ENCODE measurements around the gene WNT3.
"Not testable (repeated sequence)": the region's sequence is repeated elsewhere in the genome, so short reads cannot be mapped to it uniquely, and the experiment has no call there.

Gene WNT3, protein sequence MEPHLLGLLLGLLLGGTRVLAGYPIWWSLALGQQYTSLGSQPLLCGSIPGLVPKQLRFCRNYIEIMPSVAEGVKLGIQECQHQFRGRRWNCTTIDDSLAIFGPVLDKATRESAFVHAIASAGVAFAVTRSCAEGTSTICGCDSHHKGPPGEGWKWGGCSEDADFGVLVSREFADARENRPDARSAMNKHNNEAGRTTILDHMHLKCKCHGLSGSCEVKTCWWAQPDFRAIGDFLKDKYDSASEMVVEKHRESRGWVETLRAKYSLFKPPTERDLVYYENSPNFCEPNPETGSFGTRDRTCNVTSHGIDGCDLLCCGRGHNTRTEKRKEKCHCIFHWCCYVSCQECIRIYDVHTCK

DNA sequence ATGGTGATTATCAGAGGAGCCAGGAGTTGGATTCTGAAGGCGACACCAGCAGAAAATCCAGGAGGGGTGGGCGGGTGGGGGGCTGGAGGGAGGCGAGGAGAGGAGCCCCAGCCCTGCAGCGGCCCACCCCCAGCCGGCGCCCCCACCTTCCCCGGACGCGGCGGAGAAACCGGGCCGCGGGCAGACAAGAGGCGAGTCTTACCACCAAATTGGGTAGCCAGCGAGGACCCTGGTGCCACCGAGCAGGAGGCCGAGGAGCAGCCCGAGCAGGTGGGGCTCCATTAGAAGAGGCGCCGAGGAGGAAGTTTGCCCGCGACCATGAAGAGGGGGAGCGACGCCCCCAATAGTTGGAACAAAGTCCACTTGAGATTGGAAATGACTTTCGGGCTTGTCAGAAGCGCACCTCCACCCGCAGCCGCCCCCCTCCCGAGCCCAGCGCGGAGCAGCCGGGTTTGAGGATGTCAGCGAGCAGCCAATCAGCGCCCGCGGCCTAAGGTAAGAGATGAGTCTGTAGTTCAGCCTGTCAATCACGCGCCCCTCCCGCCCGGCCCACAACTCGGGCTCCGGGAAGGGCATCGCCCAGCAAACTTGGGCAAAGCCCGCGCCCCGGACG, at the start of gene WNT3:
WNT3 (minus strand) TSS at position 377 of the 613 bp plus-strand sequence; CDS start at position 282, 95 bp downstream.
- peak; percentile 58 for DNase-seq

DNA sequence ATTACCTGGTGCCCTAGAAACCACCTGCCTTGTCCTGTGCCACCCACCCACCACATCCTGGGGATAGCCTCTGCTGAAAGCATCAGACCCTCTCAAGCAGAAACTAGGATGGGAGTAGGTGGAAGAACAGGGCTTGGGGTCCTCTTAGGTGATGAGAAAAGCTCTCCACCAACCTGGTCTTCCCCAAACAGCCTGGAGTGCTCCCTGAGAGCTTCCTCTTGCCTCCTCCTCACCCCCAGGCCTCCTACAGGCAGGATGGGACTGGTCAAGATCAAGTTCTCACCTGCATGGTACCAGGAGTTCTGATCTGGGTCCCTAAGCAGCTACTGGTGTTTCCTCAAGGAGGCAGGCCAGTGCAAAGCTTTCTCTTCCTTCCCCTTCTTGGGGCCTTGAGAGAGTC, 48.3 kb upstream of the WNT3 start:
- DNase-seq, result no peak

DNA sequence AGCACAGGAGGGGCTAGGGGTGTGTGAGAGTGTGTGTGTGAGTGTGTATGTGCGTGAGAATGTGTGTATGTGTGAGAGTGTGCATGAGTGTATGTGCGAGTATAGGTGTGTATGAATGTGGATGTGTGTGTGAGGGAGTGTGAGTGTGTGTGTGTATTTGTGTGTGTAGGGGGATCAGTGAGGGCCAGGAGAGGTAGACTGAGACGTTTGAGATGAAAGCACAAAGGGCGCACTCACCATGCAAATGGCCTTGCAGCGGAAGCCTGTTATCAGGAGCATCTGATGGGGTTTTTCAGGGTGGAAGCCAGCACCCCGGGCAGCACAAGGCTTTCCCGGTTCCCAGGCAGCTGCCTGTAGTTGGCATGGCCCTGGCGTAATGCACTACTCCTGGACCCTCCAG, 47.8 kb upstream of the WNT3 start:
- no peak for DNase-seq

DNA sequence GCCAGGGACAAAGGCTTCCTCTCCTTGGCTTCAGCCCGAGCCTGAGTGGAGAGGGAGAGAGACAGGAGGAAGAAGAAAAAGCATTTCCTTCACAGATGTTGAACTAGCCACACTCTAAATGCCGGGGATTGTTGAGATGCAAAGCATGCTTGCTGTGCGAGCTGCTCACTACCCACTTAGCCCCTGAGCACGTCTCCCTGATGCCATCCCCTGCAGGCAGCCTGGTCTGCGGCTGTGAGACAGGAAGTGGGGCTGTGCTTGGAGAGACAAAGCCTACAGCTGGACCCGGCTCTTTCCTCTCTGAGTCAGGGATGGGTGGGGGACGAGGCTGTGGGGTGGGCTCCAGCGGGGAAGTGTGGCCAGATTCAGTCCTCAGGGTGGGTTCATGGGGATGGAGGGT, 46.6 kb upstream of the WNT3 start:
- no peak for DNase-seq

DNA sequence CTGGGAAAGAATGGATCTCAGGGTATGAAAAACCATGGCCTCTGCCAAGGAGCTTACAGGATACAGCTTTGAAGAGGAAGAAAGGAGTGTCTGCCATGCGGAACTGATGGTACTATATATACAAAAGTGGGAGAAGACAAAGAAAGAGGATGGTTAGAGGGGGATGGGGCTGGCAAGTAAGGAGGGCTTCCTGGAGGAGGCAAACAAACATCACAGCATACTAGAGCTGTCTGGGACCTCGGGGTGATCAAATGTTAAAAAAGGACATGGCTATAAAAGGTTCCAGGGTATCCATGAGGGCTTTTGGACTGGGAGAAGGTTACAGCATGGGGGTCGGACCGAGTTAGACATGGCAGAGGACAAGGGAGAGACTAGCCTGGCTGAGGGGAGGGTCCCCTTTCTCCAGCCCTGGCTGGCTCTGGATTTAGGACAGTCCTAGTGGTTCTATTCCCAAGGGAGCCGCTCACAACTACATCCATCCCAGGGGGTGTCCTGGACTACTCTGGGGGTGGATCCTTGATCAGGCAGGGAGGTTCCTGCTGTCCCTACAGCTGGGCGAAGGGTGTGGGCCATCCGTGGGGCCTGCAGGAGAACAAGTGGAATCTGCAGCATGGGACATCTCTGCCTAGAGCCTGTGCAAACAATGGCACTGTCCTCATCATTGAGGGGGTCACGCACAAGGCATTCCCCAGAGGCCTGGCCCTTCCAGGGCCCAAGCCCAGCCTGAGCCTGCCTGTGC, 45.1 kb upstream of the WNT3 start:
- DNase-seq, result no peak

DNA sequence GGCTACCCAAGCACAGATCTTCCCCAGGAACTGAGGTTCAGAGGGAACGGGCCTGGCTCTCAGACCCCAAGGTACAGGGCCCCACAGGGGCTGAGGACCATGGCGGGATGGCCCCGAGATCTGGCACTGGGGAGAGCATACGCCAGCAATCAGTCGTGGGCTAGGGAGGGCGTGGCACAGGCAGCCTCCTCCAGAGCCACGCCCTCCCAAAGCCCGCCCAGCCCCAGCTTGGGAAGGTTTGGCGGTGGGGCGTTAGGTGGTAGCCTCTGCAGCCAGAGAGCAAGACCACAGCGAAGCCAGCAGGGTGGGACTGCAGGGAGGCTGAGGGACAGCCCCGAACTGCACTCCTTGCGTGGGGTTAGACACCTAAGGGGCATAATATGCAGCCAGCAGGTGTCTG, 44.5 kb upstream of the WNT3 start:
- DNase-seq, result no peak

DNA sequence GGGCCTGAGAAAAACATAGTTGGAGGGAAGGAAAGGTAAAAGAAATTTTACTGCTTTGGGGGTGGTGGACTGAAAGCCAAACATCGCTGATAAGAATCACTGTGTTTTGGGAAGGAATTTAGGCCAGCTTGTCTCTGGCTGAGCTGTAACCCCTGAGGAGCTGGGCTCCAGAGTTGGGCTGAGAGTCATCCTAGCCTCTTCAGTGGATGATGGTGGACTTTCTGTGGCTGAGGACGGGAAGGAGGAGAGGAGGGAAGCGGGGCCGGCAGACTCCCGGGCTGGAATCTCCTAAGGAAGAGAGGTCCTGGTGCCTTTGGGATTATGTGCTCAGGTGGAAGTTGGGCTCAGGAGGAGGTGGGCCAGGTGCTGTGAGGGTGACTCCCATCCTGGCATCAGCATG, 41.5 kb upstream of the WNT3 start:
- DNase-seq, result no peak

DNA sequence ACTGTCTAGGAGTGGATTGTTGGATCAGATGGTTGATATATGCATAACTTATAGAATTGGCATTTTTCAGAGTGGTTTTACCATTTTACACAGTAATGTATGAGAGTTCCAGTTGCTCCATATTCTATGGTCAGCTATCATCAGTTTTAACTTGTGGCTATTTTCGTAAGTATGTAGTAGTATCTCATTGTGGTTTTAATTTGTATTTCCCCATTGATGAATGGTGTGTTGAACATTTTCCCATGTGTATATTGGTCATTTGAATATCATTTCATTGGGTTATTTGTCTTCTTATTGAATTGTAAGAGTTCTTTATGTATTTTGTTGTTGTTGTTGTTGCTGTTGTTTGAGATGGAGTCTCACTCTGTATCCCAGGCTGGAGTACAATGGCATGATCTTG, 39.1 kb upstream of the WNT3 start:
- no peak for DNase-seq

DNA sequence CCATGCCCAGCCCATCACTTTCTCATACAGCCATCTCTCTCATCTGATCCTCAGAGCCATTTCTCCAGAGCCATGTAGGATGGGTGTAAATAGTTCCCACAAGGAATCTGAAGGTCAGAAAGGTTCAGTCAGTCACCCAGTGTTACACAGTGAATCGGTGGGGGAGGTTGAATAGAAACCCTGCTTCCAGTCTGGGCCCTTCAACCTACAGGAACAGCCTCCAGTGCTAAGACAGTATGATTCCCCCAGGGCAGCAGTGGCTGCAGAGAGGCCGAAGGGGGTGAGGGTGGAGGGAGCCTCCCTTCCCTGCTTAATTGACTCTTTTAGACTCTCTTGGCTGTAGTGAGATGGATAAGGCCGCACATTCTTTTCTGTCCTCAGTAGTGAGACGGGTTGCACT, 36.5 kb upstream of the WNT3 start:
- no peak for DNase-seq

DNA sequence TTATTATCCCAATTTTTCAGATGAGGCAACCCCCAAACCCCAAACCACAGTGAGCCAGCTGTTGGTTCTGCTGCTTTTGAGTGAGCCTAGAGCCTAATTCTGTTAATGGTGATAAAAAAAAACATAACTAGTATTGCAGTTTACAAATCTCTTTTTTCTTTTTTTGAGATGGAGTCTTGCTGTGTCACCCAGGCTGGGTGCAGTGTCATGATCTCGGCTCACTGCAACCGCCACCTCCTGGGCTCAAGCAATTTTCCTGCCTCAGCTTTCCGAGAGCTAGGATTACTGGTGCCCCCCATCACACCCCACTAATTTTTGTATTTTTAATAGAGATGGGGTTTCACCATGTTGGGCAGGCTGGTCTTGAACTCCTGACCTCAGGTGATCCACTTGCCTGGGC, 36.0 kb upstream of the WNT3 start:
- no peak for DNase-seq

DNA sequence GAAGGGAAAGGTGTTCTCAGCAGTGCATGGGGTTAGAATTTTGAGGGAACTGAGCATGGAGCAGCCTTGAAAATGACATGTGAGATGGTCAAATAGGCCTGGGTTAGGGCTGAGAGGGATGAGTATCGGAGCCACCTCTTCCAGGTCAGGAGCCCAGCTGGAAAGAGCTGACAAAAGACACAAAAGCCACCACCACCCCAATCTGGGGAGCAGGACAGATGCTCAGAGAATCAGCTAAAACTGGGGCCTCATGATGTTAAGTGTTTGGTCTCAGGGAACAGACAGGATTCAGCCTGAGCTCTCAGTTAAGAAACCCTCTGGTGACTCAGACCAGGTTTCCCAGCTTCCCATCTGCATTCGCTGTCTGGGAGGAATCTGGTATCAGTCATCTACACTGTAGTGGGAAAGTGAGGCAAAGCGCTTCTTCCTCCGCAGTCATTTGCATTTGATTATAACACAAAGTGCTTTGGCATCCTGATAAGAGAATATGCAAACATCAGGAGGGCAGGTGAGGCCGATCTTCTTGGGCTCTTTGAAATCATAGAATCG, 35.5 kb upstream of the WNT3 start:
- DNase-seq, result no peak

DNA sequence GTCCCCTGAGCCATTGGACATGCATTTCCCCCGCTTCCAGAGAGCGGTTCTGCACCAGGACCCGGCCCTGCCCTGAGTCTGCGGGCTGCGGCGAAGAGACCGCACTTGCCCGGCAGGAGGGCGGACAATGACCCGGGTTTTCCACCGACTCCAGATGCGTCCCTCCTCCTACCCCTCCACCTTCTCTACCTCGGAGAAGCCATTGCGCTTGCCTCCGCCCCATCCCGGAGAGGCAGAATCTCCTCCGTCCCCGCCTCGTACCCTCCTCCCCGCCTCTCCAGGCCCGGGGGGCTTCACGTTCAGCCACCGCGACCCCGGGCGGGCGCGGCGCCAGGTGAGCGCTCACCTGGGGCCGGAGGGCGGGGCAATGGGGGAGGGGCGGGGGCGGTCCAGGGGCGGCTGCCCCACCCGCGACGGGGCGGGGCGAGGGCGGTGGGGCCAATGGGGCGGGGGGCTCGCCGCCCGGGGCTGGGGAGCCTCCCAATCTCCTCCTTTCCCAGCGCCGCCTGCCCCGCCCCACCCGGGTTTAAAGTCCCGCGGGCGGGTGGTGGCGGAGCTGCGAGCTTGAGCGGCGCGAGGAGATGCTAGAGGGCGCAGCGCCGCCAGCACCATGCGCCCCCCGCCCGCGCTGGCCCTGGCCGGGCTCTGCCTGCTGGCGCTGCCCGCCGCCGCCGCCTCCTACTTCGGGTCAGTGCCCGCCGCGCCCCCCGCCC, 32.7 kb upstream of the WNT3 start, which contains the start of gene WNT9B:
WNT9B (plus strand) TSS at position 555 of the 713 bp plus-strand sequence; CDS start at position 611, 56 bp downstream.
- no peak for DNase-seq

DNA sequence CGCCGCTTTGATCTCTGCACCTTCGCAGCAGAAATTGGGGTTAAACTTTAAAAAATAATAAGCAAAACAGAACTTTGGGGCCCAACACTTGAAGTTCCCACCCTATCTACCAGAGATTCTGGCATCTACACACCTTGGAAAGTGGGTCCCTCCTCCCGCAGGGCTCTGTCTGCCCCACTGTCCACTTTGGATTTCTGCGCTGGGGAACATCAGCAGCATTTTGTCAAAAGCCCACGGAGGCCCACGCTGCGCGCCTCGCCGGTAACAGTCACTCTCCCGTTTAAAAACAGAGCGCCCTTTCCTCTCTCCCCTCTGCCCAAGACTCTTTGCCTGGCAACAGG, 32.2 kb upstream of the WNT3 start:
- DNase-seq, result no peak

DNA sequence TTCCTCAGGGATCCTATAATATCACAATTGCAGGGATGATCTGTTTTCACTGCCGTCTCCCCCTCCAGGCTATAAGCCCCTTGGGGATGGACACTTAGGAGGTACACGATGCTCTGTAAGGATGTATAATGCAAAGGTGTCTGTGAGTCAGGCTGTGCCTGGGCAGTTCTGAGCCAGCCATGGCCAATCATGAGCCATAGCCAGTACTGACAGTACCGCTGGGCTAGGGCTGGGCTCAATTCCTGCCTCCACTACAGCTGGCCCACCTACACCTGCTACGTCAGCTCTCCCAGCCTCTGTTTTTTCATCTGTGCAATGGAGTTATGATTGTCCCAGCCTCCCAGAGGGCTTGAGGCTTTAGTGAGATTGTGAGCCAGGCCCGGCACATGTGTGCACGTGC, 30.0 kb upstream of the WNT3 start:
- no peak for DNase-seq

DNA sequence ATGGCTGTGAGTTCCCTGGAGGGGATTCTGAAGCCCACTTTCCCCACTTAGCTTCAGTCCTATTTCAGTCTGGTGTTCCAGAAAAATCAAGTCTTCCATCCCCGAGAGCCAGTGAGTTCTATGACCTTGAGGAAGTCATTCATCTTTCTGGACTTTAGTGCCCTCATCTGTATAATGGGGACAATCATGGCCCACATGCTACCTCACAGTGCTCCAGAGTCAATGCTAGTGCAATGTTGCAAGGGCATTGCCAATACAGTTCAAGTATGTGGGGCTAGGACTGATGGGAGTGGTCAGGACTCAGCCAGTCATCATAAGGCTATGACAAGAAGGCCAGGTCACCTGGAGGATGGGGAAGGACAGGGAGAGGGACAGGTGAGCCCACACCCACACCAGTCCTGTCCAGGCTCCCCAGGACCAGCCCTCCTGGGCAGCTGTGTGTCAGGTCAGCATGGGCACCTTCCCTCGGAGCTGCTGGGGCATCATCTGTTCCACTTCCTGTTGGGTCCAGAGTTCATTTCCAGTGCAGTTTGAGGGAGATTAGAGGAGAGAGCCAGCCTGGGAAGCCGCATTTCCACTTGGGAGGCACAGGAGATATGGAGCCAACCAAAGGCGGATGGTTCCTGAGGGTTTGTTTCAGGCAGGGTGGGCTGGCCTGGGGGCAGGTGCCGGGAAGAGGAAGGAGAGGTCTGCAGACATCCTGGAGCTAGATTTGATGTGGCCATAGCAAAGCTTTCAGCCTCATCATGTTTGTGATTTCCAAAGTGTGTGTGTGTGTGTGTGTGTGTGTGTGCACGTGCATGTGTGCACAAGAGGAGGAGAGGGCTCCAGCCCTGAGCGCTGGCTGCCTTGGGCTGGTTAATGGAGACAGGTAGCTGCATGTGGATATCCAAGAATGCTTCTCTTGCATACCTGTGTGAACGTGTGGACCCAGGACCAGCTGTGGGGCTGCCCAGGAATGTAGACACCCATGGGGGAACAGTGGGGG, 29.0 kb upstream of the WNT3 start:
- no peak for DNase-seq

DNA sequence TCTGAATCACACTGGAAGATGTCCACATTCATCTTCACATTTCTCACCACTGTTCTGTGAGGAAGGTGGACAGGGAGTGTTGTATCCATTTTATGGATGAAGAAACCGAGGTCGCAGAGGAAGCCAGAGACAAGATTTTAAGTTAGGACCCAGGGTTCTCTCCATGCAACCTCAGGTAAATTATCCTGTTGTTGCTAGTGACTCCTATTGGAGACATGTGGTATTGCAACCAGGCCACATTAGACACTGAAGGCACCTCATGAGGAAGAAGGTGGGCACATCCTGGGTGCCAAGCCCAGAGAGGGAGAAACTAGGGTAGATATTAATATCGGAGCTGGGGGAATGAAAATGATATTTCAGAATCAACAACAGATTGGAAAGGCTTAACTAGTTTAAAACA, 24.3 kb upstream of the WNT3 start:
- no peak for DNase-seq

DNA sequence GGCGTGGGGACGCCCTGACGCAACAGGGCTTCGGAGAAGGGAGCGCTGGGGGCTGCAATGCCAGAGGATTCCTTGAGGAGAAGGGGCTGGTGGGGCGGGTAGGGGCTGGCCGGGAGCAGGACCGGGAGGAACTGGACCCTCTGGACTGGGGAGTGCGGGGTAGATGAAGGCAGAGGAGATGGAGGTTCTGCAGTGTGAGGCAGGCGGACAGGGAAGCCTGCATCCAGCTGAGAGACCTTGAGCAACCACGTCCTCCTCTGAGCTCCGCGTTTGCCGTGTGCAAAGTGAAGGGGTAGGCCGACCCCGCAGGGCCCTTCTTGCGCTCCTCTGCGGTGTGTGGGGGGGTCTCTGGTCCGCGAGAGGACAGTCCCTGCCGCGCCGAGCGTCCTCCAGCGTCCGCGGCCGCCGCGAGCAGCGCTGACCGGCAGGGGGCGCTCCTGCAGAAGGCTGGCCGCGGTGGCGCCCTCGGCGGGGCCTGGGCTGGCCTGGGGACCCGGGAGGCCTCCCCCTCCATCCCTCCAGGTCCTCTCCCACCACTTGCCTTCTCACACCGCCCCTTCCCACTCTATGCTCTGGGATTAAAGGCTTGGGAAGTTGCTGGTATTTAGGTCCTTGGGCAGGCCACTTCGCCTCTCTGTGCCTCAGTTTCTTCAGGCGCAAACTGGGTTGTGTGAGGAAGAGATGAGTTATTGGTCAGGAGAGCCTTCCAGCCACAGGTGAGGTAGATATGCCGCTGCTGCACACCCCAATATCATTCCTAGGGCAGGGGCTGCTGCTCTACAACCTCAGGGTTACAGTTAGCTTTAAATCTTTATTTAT, 23.3 kb upstream of the WNT3 start:
- DNase-seq, result no peak

DNA sequence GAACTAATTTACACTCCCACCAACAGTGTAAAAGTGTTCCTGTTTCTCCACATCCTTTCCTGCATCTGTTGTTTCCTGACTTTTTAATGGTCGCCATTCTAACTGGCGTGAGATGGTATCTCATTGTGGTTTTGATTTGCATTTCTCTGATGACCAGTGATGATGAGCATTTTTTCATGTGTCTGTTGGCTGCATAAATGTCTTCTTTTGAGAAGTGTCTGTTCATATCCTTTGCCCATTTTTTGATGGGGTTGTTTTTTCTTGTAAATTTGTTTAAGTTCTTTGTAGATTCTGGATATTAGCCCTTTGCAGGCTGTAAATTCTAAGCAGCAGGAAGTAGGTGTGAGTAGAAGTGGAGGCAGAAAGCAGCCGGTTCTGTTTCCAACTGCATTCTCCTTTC, 22.1 kb upstream of the WNT3 start:
- not testable (repeated sequence) for DNase-seq

DNA sequence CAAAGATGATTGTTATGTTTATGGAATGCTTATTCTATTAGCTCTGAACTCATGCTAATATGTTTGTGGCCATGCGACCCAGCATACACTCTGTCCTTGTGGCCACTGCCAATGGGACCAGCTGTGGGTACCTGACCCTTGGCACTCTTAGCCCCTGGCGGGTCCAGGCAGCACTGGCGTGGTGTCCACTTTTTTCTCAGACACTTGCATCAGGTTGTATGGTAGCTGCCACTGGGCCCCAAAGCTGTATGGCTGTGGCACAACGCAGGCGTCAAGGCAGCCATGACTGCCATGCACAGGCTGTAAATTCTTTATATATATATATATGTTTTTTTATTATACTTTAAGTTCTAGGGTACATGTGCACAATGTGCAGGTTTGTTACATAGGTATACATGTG, 20.7 kb upstream of the WNT3 start:
- no peak for DNase-seq

DNA sequence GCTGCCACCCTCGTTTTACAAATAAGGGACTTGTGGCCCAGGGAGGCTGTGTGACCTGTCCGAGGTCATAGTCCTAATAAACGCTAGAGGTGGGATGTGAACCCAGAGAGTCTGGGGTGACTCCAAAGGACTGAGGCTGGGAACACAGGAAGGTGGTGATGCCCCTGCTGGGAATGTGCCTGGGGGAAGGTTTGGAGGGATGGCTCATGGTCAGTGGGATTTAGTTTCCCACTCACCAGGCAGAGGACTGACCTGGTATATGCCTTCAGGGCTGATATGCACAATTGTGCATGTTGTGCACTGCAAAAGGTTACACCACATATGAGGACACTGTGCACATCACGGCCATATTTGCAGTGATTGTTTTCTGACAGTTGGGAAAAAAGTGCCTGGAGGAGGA, 19.0 kb upstream of the WNT3 start:
- no peak for DNase-seq

DNA sequence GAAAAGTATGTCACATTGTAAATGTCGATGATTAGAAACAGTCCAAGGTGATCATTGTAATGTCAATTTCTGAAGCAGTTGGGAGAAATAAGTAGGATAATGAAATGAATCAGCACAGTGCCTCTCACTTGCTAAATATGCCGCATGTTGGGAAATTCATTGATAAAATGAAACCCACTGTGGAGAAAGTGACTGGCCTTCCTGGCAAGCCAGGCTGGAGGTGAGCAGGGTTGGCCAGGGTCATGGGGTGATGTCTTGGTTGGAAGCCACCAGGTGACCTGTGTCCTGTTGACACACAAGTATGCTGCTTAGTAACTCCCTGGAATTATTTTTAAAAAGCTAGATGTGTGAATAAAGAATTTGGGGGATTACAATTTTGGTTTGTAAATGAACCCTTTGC, 18.0 kb upstream of the WNT3 start:
- DNase-seq, result no peak
